Measurements from ENCODE around the gene ASCC3. TPM values are rescaled to one million over a fixed set of nuclear protein-coding genes. Genes with fewer than 3 reads are reported as not detected.

Gene ASCC3
- total and polyA plus RNA-seq, 2 donors (not counting 3 experiments of a cell fraction or from before 2014, with no cell fraction given): 15.7 to 57.2 TPM

DNA sequence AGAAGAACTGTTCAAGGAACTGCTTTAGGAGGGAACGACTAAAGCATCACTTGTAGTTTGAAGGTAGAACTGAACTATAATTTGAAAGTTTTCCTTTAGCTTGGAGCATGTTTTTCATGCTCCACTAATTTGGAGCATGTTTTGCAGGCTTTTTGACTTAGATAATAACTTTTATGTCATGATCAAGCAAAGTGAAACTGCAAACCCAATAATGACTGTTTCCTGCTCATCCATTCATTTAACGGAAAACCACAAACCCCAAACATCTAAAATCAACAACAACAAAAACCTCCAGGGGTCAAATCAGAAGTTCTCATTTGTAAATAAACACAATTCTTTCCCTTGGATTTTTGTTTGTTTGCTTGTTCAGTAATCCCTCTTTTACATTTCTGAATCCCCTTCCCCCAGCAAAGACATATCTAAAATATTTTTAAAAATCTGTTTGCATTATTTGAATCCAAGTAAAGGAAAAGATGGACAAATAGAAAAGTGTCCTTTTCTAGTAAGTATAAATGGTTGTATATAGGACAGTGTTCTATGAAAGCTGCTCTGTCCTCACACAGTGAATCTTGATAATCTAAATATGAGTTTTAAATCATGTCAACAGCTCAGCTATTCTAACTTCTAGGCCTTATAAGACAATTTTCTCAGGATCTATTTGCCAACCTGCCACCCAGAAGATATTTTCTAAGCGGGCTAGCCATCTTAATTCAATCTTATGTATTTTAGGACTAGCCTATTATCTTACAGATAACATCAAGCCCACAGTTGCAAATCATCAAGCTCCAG lies 419.0 kb downstream of the ASCC3 start:
- Histone ChIP-seq H3K4me1 (ENCODE audit: control insufficient read depth, extremely low read depth, insufficient read depth, low read length) (peaks cover 21% of the 10 kb centered on the region), H2AFZ (ENCODE audit: low read depth, low read length) (no peak overlapping the region), H3K4me3 (replicated peaks in 1 of 3; ENCODE audit: insufficient read depth in 1 of 3, low read depth in 1 of 3, low read length in 3 of 3) (no peak overlapping the region), H3K9me3 (replicated peaks; ENCODE audit: control insufficient read depth, insufficient read depth, low read length) (no peaks in the 10 kb centered on the region), H3K9ac (replicated peaks; ENCODE audit: extremely low read depth, insufficient read depth, low read length) (no peak overlapping the region), H3K27me3 (ENCODE audit: control insufficient read depth in 2 of 2, insufficient read depth in 2 of 2, low read length in 2 of 2) (peaks cover 81 to 100% of the 10 kb centered on the region in 2 experiments), H3K4me2 (ENCODE audit: insufficient read depth, low read length) (no peak overlapping the region), H3K36me3 (ENCODE audit: control insufficient read depth in 2 of 2, extremely low read depth in 1 of 2, insufficient read depth in 2 of 2, low read length in 2 of 2) (no peaks in the 10 kb centered on the region), H3K9me1 (replicated peaks; ENCODE audit: control insufficient read depth, extremely low read depth, insufficient read depth, low read length) (no peaks in the 10 kb centered on the region), H4K20me1 (replicated peaks; ENCODE audit: control insufficient read depth, extremely low read depth, insufficient read depth, low read length) (no peaks in the 10 kb centered on the region), H3K79me2 (ENCODE audit: control insufficient read depth, insufficient read depth, low read length) (no peaks in the 10 kb centered on the region), H3K27ac (ENCODE audit: insufficient read depth, low read depth, low read length) (no peak overlapping the region)
- TF ChIP-seq POLR2A (IDR thresholded peaks at IDR 0.05; ENCODE audit: low read depth, low read length) (no peak), FOS (IDR thresholded peaks at IDR 0.05; ENCODE audit: borderline replicate concordance, insufficient read depth, low read length) (no peak), GATA2 (IDR thresholded peaks at IDR 0.05; ENCODE audit: insufficient read depth, insufficient read length, low read depth, low read length) (no peak), JUN (IDR thresholded peaks at IDR 0.05; ENCODE audit: borderline replicate concordance, insufficient read depth, insufficient read length, low read depth) (no peak), EZH2 (IDR thresholded peaks at IDR 0.05; ENCODE audit: borderline replicate concordance, low read depth, low read length, severe bottlenecking) (no peak), POLR2AphosphoS5 (IDR thresholded peaks at IDR 0.05; ENCODE audit: insufficient read depth, low read depth, low read length) (no peak), MYC (IDR thresholded peaks at IDR 0.05; ENCODE audit: low read depth, low read length) (no peak)
- TF ChIP-seq, protein P1, sequence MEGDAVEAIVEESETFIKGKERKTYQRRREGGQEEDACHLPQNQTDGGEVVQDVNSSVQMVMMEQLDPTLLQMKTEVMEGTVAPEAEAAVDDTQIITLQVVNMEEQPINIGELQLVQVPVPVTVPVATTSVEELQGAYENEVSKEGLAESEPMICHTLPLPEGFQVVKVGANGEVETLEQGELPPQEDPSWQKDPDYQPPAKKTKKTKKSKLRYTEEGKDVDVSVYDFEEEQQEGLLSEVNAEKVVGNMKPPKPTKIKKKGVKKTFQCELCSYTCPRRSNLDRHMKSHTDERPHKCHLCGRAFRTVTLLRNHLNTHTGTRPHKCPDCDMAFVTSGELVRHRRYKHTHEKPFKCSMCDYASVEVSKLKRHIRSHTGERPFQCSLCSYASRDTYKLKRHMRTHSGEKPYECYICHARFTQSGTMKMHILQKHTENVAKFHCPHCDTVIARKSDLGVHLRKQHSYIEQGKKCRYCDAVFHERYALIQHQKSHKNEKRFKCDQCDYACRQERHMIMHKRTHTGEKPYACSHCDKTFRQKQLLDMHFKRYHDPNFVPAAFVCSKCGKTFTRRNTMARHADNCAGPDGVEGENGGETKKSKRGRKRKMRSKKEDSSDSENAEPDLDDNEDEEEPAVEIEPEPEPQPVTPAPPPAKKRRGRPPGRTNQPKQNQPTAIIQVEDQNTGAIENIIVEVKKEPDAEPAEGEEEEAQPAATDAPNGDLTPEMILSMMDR (IDR thresholded peaks at IDR 0.05; ENCODE audit: extremely low read depth in 1 of 2, insufficient read depth in 1 of 2, low read depth in 1 of 2, low read length in 2 of 2): no peak
- TF ChIP-seq, protein P2, sequence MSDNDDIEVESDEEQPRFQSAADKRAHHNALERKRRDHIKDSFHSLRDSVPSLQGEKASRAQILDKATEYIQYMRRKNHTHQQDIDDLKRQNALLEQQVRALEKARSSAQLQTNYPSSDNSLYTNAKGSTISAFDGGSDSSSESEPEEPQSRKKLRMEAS (IDR thresholded peaks at IDR 0.05; ENCODE audit: insufficient read depth, insufficient read length): no peak
- dilution Hi-C loops (cut with MboI; ENCODE audit: extremely low pct_ligation_motif_present, low sequenced_read_pairs) (loop anchor here (25.0 kb wide), 1 partner anchor 350 kb away; no protein-coding TSS in a partner anchor), intact Hi-C loops (cut with micrococcal nuclease) (loop anchor here (1.0 to 10.0 kb wide), 6 partner anchors 8 to 857 kb away; partner anchors contain the start of gene PRDM13)
- ChIA-PET POLR2A (no interaction called here), CTCF (interaction anchor here (0.7 to 4.8 kb wide), 7 partner anchors 14 to 351 kb away, joined by 3 to 72 read pairs (median 12); no protein-coding TSS in a partner anchor)
- DNase-seq (ENCODE audit: low read depth, low spot score) (peak; percentile 47), FAIRE-seq (peak; percentile 31)
- BruUV-seq (replicated peaks): no TSS peak
